ENCODE measurements around the gene HSF4.

The HSF4 gene

DNA sequence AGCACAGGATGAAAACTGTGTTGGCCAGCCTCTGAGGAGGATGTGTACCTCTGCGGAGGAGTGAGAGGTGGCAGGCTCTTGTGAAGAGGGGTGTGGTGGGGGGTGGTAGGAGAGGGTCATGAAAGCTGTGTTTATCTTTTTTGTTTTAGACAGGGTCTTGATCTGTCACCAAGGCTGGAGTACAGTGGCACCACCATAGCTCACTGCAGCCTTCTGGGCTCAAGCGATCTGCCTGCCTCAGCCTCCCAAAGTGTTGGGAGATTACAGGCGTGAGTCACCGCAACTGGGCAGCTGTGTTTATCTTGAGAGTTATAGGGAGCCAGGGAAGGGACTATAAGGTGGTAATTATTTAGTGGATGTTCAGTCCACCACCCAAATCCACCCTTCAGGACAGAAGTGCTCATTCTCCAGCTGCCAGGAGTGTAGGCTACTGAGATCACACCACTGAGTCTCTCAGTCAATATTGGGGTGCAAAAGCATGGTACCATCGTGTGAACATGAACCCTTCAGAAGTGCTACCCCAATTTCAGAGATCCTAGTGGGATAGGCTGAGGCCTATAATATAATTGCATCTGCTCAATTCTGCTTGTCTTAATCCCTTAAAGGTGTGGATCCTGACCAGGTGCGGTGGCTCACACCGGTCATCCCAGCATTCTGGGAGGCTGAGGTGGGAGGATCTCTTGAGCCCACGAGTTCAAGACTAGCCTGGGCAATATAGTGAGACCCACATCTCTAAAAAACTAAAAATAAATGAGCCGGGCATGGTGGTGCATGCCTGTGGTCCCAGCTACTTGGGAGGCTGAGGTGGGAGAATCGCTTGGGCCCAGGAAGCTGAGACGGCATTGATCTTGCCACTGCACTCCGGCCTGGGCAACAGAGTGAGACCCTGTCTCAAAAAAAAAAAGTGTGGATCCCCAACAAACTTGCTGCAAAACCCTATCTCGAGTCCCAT is 26.2 kb downstream of the HSF4 start:
- no peak overlapping the region for H3K4me3 ChIP-seq (replicated peaks; ENCODE audit: low read depth, low read length)
- TF ChIP-seq, protein P1, sequence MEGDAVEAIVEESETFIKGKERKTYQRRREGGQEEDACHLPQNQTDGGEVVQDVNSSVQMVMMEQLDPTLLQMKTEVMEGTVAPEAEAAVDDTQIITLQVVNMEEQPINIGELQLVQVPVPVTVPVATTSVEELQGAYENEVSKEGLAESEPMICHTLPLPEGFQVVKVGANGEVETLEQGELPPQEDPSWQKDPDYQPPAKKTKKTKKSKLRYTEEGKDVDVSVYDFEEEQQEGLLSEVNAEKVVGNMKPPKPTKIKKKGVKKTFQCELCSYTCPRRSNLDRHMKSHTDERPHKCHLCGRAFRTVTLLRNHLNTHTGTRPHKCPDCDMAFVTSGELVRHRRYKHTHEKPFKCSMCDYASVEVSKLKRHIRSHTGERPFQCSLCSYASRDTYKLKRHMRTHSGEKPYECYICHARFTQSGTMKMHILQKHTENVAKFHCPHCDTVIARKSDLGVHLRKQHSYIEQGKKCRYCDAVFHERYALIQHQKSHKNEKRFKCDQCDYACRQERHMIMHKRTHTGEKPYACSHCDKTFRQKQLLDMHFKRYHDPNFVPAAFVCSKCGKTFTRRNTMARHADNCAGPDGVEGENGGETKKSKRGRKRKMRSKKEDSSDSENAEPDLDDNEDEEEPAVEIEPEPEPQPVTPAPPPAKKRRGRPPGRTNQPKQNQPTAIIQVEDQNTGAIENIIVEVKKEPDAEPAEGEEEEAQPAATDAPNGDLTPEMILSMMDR (IDR thresholded peaks at IDR 0.05; ENCODE audit: low read depth, low read length, missing control alignments): no peak
- DNase-seq (ENCODE audit: extremely low read depth, low read depth): no peak

DNA sequence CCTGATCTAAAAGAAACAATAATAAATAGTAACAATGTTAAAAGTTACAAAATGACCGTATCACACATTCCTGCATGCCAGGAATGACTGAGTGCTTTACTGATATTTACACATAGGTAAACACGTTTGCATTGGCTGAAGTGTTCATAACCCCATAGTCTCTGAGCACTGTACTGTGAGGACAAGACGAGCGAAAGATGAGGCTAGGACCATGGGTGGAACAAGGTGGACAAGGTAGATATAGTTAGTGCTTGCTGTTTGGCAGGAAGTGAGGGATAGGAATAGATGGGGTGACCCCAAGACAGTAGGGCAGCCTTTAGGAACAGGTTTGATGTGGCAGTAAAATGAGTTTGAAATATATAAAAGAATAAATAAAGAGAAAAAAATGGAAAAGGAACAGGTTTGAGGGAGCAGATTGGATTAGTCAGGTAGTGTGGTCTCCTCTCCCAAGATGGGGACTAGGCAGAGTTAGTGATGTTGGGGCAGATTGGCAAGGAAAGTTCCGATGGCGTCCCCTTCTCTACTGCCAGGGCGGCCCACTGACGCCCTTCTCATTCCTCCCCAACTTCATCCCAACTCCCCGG is 27.0 kb downstream of the HSF4 start:
- DNase-seq (ENCODE audit: extremely low read depth, low read depth): no peak
- H3K4me3 ChIP-seq (replicated peaks; ENCODE audit: low read depth, low read length): peak overlapping the region; percentile 100
- TF ChIP-seq, protein P1 (IDR thresholded peaks at IDR 0.05; ENCODE audit: low read depth, low read length, missing control alignments): no peak

DNA sequence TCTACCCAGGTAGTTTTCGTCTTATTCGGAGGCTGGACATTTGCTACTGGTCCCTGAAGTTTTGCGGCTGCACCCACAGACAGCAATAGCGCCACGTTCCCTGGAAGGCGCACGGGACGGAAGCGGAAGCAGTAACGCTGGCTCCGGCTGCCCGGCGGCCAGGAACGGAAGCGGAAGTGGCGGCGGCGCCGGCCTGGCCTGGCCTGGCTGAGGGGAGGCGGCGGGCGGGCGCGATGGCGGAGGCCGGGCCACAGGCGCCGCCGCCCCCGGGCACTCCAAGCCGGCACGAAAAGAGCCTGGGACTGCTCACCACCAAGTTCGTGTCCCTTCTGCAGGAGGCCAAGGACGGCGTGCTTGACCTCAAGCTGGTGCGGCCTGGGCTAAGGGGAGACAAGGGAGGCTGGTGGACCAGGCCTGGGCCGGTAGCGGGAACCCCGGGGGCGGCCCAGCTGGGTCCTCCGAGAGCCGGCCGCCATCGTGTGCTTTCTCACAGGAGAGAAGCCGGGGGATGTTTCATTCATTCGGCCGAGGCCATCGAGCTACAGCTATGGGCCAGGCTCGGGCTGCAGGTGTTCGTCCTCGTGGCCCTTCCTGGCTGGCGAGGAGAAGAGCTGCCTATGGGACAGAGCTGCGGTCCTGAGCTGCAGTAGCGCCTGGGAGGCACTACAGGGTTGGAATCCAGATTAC is 27.6 kb downstream of the HSF4 start, which contains the start of gene E2F4:
Gene E2F4, plus strand, starts transcription at position 161 of the 687 bp plus-strand sequence. Its CDS starts 73 bp downstream, at position 234.
- DNase-seq (ENCODE audit: extremely low read depth, low read depth): no peak
- peak within 1 kb of the TSS; percentile 100 for H3K4me3 ChIP-seq (replicated peaks; ENCODE audit: low read depth, low read length)
- TF ChIP-seq, protein P1 (IDR thresholded peaks at IDR 0.05; ENCODE audit: low read depth, low read length, missing control alignments): no peak

DNA sequence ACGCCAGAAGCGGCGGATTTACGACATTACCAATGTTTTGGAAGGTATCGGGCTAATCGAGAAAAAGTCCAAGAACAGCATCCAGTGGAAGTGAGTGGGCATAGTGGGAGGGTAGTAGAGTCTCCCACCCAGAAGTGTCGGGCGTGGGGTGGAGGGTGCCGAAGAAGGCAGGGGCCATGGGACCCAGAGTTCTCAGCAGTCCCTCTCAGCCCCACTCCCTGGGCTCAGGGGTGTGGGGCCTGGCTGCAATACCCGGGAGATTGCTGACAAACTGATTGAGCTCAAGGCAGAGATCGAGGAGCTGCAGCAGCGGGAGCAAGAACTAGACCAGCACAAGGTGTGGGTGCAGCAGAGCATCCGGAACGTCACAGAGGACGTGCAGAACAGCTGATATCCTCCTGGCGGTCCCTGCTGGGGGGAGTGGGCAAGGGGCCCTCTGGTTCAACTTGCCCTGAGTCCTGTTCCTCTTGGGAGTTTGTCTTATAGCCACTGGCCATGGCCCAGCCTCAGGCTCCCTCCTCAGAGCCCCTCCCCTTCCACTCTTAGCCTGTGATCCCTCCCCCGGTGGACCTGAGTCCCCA is 28.3 kb downstream of the HSF4 start:
- DNase-seq (ENCODE audit: extremely low read depth, low read depth): no peak
- H3K4me3 ChIP-seq (replicated peaks; ENCODE audit: low read depth, low read length): peak overlapping the region; percentile 100
- TF ChIP-seq, protein P1 (IDR thresholded peaks at IDR 0.05; ENCODE audit: low read depth, low read length, missing control alignments): no peak

DNA sequence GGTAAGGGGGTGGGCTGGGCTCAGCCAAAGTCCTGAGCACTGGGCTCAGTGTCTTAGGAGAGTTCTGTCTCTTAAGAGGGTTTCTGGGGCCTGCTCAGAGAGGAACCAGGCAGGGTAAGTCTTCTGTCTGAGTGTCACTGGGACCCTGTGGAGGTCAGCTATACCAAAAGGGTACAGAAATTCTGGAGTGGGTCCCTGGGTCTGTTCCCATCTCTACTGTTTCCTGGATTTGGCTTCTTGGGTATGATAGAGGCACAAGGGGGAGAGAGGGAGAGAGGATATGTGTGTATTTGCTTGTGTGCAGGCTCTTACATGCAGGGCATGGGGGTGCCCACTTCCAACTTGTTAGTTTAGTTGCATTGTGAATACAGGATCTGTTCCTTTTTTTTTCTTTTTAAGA is 29.0 kb downstream of the HSF4 start:
- TF ChIP-seq, protein P1 (IDR thresholded peaks at IDR 0.05; ENCODE audit: low read depth, low read length, missing control alignments): no peak
- DNase-seq (ENCODE audit: extremely low read depth, low read depth): no peak
- H3K4me3 ChIP-seq (replicated peaks; ENCODE audit: low read depth, low read length): peak overlapping the region; percentile 100

DNA sequence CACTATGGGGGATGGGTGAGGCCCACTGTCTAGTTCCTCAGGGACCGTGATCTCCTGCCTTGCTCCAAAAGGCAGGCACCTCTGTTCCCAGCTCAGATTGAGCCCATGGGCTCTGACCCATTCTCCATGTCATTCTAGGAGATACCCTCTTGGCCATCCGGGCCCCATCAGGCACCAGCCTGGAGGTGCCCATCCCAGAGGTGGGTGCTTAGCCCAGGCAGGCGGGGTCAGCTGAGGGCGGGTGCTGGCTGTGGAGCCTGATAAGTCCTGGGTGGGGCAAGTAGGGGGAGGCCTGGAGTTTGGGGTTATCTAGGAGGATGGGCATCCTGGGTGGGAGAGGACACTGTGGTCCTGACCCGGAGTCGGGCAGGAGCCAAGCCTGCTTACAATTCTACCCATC is 29.7 kb downstream of the HSF4 start:
- H3K4me3 ChIP-seq (replicated peaks; ENCODE audit: low read depth, low read length): peak overlapping the region; percentile 100; the same call in 1 of the 2 replicates
- TF ChIP-seq, protein P1 (IDR thresholded peaks at IDR 0.05; ENCODE audit: low read depth, low read length, missing control alignments): no peak
- no peak for DNase-seq (ENCODE audit: extremely low read depth, low read depth)
